GM12875 (cell line): ENCODE data around the gene CDHR2.

Experiments
- H3K4me3 ChIP-seq: one replicate; pipeline ENCODE4 v1.5.1; 2011; ENCODE audit warnings: low read depth, low read length, control low read depth
- TF ChIP-seq, protein P1 (sequence below): IDR thresholded peaks from 2 replicates; pipeline ENCODE4 v1.5.1; 2011; ENCODE audit warnings: low read depth, mild to moderate bottlenecking, control low read depth, inconsistent platforms, low read length, moderate library complexity, borderline replicate concordance; ENCODE audit not compliant: insufficient read depth

Gene CDHR2

DNA sequence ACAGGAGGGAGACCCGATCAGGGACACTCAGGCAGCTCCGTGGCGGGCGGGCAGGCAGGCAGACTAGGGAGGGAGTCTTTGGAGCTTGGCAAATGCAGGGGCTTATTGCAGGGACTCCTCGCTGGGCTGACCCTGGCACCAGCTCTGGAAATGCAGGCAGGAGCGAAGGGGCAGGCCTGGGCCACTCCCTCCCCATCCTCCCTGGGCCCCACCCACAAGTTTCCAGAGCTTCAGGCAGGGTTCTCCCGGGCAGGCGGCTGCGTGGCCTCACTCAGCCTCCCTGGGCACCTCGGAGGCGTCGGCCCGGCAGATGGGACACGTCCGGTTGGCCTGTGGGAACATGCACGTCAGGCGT lies 20.4 kb upstream of the CDHR2 start:
- TF ChIP-seq, protein P1, sequence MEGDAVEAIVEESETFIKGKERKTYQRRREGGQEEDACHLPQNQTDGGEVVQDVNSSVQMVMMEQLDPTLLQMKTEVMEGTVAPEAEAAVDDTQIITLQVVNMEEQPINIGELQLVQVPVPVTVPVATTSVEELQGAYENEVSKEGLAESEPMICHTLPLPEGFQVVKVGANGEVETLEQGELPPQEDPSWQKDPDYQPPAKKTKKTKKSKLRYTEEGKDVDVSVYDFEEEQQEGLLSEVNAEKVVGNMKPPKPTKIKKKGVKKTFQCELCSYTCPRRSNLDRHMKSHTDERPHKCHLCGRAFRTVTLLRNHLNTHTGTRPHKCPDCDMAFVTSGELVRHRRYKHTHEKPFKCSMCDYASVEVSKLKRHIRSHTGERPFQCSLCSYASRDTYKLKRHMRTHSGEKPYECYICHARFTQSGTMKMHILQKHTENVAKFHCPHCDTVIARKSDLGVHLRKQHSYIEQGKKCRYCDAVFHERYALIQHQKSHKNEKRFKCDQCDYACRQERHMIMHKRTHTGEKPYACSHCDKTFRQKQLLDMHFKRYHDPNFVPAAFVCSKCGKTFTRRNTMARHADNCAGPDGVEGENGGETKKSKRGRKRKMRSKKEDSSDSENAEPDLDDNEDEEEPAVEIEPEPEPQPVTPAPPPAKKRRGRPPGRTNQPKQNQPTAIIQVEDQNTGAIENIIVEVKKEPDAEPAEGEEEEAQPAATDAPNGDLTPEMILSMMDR: no peak
- H3K4me3 ChIP-seq: no peak overlapping the region

DNA sequence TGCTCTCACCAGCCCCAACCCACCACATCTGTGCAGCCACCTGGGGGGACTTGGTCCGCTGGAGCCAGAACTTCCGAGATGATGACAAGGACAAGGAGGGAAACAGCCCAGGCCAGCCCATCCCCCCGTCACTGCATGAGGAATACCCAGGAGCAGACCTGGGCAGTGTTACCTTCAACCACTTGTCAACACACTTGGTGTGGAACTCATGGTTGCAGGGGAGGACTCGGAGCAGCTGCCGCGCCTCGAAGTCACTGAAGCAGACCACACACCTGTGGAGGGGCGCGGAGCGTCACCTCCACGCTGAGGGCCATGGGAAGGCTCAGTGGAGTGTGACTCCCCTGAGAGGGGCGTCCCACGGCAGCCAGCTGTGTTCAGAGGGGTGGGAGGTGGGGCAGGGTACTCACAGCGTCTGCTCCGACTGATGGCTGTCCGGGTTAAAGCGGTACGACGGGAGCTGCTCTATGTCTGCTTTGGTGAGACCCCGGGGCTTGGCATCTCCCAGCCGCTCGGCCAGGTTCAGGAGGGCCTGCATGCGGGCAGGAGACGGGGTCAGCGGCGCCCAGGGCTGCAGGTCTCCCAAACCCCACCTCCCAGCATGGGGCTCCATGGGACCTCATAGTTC lies 19.9 kb upstream of the CDHR2 start:
- TF ChIP-seq, protein P1: no peak
- H3K4me3 ChIP-seq: peak overlapping the region; percentile 19

GRCh38 chr5:176529741-176530141 lies 19.4 kb upstream of the CDHR2 start:
- TF ChIP-seq, protein P1: no peak
- peak overlapping the region; percentile 19 for H3K4me3 ChIP-seq

DNA sequence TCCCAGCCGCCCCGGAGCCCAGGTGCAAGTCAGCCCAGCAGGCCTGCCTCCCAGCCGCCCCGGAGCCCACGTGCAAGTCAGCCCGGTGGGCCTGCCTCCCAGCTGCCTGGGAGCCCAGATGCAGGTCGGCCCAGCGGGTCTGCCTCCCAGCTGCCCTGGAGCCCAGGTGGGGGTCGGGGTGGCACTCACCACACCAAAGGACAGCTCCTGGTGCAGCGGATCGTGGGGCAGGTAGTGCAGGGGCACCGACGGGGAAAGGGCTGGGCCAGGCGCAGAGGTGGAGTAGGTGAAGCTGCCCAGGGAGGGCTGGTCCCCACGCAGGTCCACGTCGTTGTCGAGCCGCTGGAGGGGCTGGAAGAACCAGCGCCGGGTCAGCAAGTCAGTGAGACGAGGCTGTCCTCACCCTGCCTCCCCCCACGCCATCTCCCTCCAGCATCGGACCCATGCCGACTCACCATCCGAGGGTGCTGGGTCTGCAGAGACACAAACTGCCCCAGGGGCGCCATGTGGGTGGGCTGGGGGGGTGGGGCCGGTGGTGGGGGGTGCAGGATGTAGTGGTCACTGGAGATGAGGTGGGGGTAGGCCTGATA lies 18.7 kb upstream of the CDHR2 start:
- H3K4me3 ChIP-seq: peak overlapping the region; percentile 6

GRCh38 chr5:176530983-176531901 lies 17.9 kb upstream of the CDHR2 start:
- peak overlapping the region; percentile 10 for H3K4me3 ChIP-seq
- TF ChIP-seq, protein P1: no peak

More for the DNA sequence above, 18.7 kb upstream of the CDHR2 start:
- TF ChIP-seq, protein P1: no peak

- TF ChIP-seq, protein P1: no peak
- no peak overlapping the region for H3K4me3 ChIP-seq
Observed at GRCh38 chr5:176531902-176532493, 17.1 kb upstream of the CDHR2 start.

DNA sequence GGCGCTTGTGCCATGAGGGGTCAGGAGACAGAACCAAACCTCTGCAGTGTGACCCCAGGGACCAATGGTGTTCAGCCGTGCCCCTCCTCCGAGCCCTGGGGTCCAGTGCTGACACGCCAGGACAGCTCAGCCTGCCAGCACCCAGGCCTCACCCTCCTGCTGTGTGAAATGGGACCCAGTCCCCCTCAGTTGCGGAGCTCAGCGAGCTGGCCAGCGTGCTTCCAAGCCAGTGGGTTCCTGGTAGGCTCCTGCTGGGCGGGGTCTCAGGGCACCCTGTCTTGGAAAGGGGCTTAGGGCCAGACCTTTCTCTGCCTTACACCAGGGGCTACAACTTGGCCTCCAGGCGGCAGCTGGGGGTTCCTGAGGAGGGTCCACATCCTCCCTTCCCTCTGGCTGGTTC lies 16.3 kb upstream of the CDHR2 start:
- TF ChIP-seq, protein P1: no peak
- peak overlapping the region; percentile 22 for H3K4me3 ChIP-seq
